ENCODE measurements around the gene COX4I1. TPM values are rescaled to one million over a fixed set of nuclear protein-coding genes. Genes with fewer than 3 reads are reported as not detected.

COX4I1 gene
- polyA plus RNA-seq, 1 experiment: 828 TPM

- H3K27me3 ChIP-seq (ENCODE audit: control insufficient read depth, insufficient read depth, low read length): no peaks in the 10 kb centered on the region
- H3K27ac ChIP-seq (ENCODE audit: low read depth, low read length): no peak overlapping the region
- no peak for DNase-seq (ENCODE audit: low read depth, low spot score)
- H3K4me3 ChIP-seq (ENCODE audit: low read depth, low read length): peak overlapping the region; percentile 96
- ChIA-PET POLR2A (no interaction called here), CTCF (interaction anchor here (0.6 kb wide), 2 partner anchors 23 to 182 kb away, joined by 3 to 4 read pairs; no protein-coding TSS in a partner anchor)
- no peaks in the 10 kb centered on the region for H3K9me3 ChIP-seq (ENCODE audit: control insufficient read depth, insufficient read depth, low read length)
- TF ChIP-seq CTCF (IDR thresholded peaks at IDR 0.05; ENCODE audit: low read depth, low read length): no peak
Measured at GRCh38 chr16:85798283-85798776, 1.2 kb upstream of the COX4I1 start.

- Histone ChIP-seq H3K27me3 (ENCODE audit: control insufficient read depth, insufficient read depth, low read length) (no peaks in the 10 kb centered on the region), H3K27ac (ENCODE audit: low read depth, low read length) (peak overlapping the region; percentile 11), H3K4me3 (ENCODE audit: low read depth, low read length) (peak overlapping the region; percentile 96), H3K9me3 (ENCODE audit: control insufficient read depth, insufficient read depth, low read length) (no peaks in the 10 kb centered on the region)
- no peak for DNase-seq (ENCODE audit: low read depth, low spot score)
- ChIA-PET CTCF (interaction anchor here (0.6 kb wide), 2 partner anchors 22 to 183 kb away, joined by 3 to 4 read pairs; no protein-coding TSS in a partner anchor), POLR2A (no interaction called here)
- TF ChIP-seq CTCF (IDR thresholded peaks at IDR 0.05; ENCODE audit: low read depth, low read length): peak; percentile 10; the same call in 1 of the 2 replicates
Measured at GRCh38 chr16:85798901-85799496, 496 bp upstream of the COX4I1 start.

GRCh38 chr16:85800321-85800669, 800 bp downstream of the COX4I1 start:
- POLR2A ChIA-PET: interaction anchor here (0.6 to 0.7 kb wide), 3 partner anchors 25 to 159 kb away, joined by 3 to 4 read pairs (median 3); no protein-coding TSS in a partner anchor
- no peak for TF ChIP-seq CTCF (IDR thresholded peaks at IDR 0.05; ENCODE audit: low read depth, low read length)
- H3K4me3 ChIP-seq (ENCODE audit: low read depth, low read length): peak overlapping the region; percentile 96
- no peaks in the 10 kb centered on the region for H3K27me3 ChIP-seq (ENCODE audit: control insufficient read depth, insufficient read depth, low read length)
- CTCF ChIA-PET: interaction anchor here (1.7 to 2.3 kb wide), 2 partner anchors 21 to 125 kb away, joined by 4 to 11 read pairs; no protein-coding TSS in a partner anchor
- H3K9me3 ChIP-seq (ENCODE audit: control insufficient read depth, insufficient read depth, low read length): no peaks in the 10 kb centered on the region
- no peak for DNase-seq (ENCODE audit: low read depth, low spot score)
- peak overlapping the region; percentile 73 for H3K27ac ChIP-seq (ENCODE audit: low read depth, low read length)

DNA sequence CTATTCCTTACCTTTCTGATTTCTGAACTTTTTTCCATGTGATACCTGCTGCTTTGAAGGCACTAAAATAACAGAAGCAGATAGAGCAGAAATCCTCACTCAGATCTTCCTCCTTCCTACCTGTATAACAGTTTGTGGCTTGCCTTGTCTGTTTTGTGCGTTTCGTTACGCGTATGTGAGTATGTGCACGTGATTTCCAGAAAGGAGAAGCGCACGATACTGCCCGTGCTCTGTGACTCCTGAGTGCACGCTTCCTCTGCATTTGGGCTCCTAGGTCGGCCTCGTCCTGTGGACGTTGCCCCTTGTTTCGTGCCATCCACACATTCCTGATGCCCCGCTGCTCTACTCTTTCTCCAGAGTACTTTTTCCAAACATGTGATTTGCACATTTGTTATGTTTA, 4.1 kb downstream of the COX4I1 start:
- Histone ChIP-seq H3K9me3 (ENCODE audit: control insufficient read depth, insufficient read depth, low read length) (no peaks in the 10 kb centered on the region), H3K27me3 (ENCODE audit: control insufficient read depth, insufficient read depth, low read length) (no peaks in the 10 kb centered on the region), H3K27ac (ENCODE audit: low read depth, low read length) (no peak overlapping the region), H3K4me3 (ENCODE audit: low read depth, low read length) (no peak overlapping the region)
- POLR2A ChIA-PET: no interaction called here
- no peak for DNase-seq (ENCODE audit: low read depth, low spot score)
- no peak for TF ChIP-seq CTCF (IDR thresholded peaks at IDR 0.05; ENCODE audit: low read depth, low read length)
- CTCF ChIA-PET: interaction anchor here (0.6 to 1.9 kb wide), 4 partner anchors 16 to 220 kb away, joined by 3 to 6 read pairs (median 5); no protein-coding TSS in a partner anchor

DNA sequence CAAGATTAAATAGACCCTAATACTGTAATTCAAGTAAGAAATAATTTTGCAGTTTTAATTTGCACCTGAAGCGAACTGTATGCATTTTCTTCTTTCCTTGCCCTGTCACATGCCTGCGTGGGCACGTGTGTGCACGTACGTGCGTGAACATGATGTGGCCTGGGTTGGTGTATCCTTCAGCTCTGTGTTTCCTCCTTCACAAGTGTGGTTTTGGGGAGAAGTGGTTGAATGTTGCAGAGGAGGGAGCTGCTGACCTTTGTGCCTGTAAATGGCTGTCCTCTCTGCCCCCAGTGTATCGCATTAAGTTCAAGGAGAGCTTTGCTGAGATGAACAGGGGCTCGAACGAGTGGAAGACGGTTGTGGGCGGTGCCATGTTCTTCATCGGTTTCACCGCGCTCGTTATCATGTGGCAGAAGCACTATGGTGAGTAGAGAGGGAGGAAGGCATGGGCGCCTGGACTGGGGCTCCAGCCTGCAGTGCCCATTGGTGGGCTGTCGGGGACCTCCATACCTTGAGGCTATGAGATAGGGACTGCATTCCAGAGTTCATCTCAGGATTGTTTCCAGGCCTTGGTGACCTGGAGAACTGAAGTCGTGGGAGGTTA, 6.0 kb downstream of the COX4I1 start:
- Histone ChIP-seq H3K9me3 (ENCODE audit: control insufficient read depth, insufficient read depth, low read length) (no peaks in the 10 kb centered on the region), H3K4me3 (ENCODE audit: low read depth, low read length) (no peak overlapping the region), H3K27me3 (ENCODE audit: control insufficient read depth, insufficient read depth, low read length) (no peaks in the 10 kb centered on the region), H3K27ac (ENCODE audit: low read depth, low read length) (no peak overlapping the region)
- no peak for TF ChIP-seq CTCF (IDR thresholded peaks at IDR 0.05; ENCODE audit: low read depth, low read length)
- CTCF ChIA-PET: interaction anchor here (1.0 kb wide), 2 partner anchors 14 to 16 kb away, joined by 4 read pairs; no protein-coding TSS in a partner anchor
- POLR2A ChIA-PET: no interaction called here
- DNase-seq (ENCODE audit: low read depth, low spot score): no peak
